ENCODE results near the gene PIK3C3.

DNA sequence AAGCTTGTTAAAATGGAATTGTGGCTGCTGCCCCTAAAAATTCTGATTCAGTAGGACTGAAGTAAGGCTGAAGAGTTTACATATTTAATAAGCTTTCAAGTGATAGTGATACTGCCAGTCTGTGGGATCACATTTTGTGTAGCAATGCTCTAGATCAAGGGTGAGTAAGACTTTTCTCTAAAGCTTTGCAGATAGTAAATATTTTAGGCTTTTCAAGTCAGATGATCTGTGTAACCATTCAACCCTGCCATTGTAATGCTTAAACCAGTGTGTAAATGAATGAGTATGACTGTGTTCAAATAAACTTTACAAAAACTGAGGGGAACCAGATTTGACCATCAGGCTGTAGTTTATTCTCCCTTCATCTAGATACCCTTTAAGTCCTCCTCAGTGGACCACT lies 92.7 kb downstream of the PIK3C3 start:
- TF ChIP-seq, protein P1, sequence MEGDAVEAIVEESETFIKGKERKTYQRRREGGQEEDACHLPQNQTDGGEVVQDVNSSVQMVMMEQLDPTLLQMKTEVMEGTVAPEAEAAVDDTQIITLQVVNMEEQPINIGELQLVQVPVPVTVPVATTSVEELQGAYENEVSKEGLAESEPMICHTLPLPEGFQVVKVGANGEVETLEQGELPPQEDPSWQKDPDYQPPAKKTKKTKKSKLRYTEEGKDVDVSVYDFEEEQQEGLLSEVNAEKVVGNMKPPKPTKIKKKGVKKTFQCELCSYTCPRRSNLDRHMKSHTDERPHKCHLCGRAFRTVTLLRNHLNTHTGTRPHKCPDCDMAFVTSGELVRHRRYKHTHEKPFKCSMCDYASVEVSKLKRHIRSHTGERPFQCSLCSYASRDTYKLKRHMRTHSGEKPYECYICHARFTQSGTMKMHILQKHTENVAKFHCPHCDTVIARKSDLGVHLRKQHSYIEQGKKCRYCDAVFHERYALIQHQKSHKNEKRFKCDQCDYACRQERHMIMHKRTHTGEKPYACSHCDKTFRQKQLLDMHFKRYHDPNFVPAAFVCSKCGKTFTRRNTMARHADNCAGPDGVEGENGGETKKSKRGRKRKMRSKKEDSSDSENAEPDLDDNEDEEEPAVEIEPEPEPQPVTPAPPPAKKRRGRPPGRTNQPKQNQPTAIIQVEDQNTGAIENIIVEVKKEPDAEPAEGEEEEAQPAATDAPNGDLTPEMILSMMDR (IDR thresholded peaks at IDR 0.05; ENCODE audit: low read length), result no peak
- no peak for TF ChIP-seq EZH2 (IDR thresholded peaks at IDR 0.05; ENCODE audit: borderline replicate concordance, low read length)
